GM18502 (cell line): ENCODE results near the gene CCDC117.
A peak's percentile ranks its signal among the peaks of the same experiment; 100 is the strongest.

Experiments
- ATAC-seq: cut with Tn5 transposase; IDR thresholded peaks from one replicate; pipeline ENCODE4 v1.9.1; 2021; ENCODE audit warnings: mild to moderate bottlenecking; ENCODE audit not compliant: unreplicated experiment, poor library complexity

CCDC117 gene

GRCh38 chr22:28768701-28769393, 3.6 kb upstream of the CCDC117 start:
- no peak for ATAC-seq

GRCh38 chr22:28769394-28770085, 3.0 kb upstream of the CCDC117 start:
- ATAC-seq, result no peak

DNA sequence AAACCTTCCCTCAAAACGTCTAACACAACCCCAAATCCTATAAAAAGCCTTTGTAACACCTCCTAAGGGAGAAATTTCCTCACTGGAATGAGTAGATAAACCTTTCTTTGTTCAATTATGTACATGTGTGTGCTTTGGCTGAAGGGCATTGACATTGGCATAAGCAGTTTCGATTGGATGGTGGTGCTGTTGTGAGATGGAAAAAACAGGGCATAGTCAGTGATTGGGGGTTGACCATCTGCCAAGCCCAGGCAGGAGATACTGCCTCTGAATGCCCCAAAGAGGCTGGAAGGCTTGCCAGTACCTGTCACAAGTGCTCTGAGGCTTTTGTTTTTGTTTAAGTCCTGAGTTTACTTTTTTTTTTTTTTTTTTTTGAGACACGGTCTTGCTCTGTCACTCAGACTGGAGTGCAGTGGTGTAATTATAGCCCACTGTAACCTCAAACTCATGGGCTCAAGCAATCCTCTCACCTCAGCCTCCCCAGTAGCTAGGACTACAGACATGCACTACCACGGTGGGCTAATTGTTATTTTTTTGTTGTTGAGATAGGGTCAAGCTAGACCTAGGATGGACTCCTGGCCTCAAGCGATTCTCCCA, 1.2 kb upstream of the CCDC117 start:
- ATAC-seq, result no peak

- ATAC-seq, result peak; percentile 8
These were observed 969 bp downstream of the CCDC117 start for GRCh38 chr22:28773461-28773867.

DNA sequence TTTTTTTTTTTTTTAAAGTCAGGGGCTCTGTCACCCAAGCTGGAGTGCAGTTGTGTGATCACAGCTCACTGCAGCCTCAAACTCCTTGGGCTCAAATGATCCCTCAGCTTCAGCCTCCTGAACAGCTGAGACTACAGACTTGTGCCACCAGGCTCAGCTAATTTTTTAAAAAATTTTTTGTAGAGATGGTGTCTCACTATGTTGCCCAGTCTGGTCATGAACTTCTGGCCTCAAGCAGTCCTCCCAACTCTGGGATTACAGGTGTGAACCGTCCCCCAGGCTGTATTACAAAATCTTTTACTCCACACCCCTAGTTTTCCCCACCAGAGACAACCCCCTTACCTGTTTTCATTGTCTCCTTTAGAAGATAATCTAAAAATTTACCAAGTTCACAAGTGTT, 1.9 kb downstream of the CCDC117 start:
- no peak for ATAC-seq

- ATAC-seq, result no peak
These were observed 7.3 kb downstream of the CCDC117 start for GRCh38 chr22:28779833-28780232.

GRCh38 chr22:28780296-28780695, 7.8 kb downstream of the CCDC117 start:
- ATAC-seq, result no peak

- no peak for ATAC-seq
These were observed 11.5 kb downstream of the CCDC117 start for GRCh38 chr22:28783786-28784671.

DNA sequence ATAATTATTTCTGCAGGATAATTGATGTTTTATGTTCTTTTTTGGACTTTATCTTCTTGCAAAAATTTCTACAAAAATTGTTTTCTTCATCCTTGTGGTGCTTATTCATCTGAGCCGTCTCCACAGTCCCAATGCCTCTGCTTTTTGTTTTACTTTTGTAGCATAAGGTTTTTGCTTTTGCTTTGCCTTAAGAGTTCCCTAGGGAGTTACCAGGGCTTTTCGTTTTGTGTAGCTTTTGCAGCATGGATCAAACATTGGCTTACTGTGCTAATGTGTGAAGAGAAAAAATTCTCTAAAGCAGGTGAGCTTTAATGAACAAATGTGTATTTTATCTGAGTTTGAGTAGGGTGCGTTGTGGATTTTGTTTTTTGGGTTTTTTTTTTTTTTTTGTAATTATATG, 16.1 kb downstream of the CCDC117 start:
- ATAC-seq, result no peak

DNA sequence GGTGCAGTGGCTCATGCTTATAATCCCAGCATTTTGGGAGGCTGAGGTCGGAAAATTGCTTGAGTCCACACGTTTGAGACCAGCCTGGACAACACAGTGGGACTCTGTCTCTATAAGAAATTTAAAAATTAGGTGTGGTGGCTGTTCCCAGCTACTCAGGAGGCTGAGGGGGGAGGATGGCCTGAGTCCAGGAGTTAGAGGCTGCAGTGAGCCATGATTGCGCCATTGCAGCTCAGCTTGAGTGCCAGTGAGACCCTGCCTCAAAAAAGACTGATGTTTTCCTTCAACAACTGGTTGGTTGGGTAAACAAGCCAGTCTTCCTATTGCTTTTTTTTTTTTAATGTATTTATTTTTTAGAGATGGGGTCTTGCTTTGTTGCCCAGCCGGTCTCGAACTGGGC, 18.6 kb downstream of the CCDC117 start:
- no peak for ATAC-seq

- ATAC-seq, result peak; percentile 68
These were observed 19.5 kb downstream of the CCDC117 start for GRCh38 chr22:28791841-28792490.

DNA sequence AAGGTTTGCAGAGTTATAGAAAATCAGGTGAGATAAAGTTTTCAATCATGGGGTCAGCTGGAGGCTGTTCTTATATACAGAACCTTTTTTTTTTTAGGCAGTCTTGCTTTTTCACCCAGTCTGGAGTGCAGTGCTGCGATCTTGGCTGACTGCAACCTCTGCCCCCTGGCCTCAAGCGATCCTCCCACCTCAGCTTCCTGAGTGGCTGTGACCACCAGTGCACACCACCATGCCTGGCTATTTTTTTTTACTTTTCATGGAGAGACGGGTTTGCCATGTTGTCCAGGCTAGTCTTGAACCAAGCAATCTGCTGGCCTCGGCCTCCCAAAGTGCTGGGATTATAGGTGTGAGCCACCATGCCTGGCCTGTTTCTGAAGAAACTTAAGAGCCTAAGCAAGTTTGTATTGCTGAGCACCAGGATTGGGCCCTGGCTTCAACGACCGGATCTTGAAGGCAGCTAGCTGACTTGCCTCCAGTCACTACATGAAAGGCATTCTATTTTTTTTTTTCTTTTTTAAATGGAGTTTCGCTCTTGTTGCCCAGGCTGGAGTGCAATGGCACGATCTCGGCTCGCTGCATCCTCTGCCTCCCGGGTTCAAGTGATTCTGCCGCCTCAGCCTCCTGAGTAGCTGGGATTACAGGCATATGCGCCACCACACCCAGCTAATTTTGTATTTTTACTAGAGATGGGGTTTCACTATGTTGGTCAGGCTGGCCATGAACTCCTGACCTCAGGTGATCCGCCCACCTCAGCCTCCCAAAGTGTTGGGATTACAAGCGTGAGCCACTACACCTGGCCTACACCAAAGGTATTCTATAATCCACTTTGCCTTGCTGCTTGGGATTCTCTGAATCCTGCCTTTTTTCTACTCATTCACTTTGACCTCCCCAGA, 20.2 kb downstream of the CCDC117 start:
- ATAC-seq, result peak; percentile 39

- ATAC-seq, result no peak
These were observed 21.6 kb downstream of the CCDC117 start for GRCh38 chr22:28793976-28794584.

GRCh38 chr22:28795071-28795693, 22.7 kb downstream of the CCDC117 start:
- no peak for ATAC-seq

GRCh38 chr22:28795932-28796856, 23.7 kb downstream of the CCDC117 start:
- ATAC-seq, result no peak

- ATAC-seq, result no peak
These were observed 26.5 kb downstream of the CCDC117 start for GRCh38 chr22:28798810-28799605.
